GM23248 (cell line): ENCODE measurements around the gene ADAM12. TPM values are rescaled to one million over a fixed set of nuclear protein-coding genes. Genes with fewer than 3 reads are reported as not detected.

Source experiments
- DNase-seq: peaks from one replicate; pipeline ENCODE4 v3.0.0-alpha.2; 2015
- H2AFZ ChIP-seq: fragments of 200-600 bp; sonication (generic); 2 replicates; pipeline ENCODE4 v1.6.1; 2016; ENCODE audit warnings: antibody characterized with exemption
- H3F3A ChIP-seq: fragments of 200-600 bp; sonication (generic); 2 replicates; pipeline ENCODE4 v1.6.1; 2016; ENCODE audit warnings: mild to moderate bottlenecking, antibody characterized with exemption, mixed run types; ENCODE audit not compliant: insufficient read depth
- H3K27ac ChIP-seq: fragments of 200-600 bp; sonication (generic); 2 replicates; pipeline ENCODE4 v1.5.1; 2016; ENCODE audit warnings: mild to moderate bottlenecking
- H3K27me3 ChIP-seq: fragments of 200-600 bp; sonication (generic); replicated peaks from 2 replicates; pipeline ENCODE4 v1.6.1; 2016; ENCODE audit warnings: mild to moderate bottlenecking; ENCODE audit not compliant: insufficient read depth
- H3K36me3 ChIP-seq: fragments of 200-600 bp; sonication (generic); 2 replicates; pipeline ENCODE4 v1.6.1; 2016; ENCODE audit warnings: low read depth, mild to moderate bottlenecking
- H3K4me1 ChIP-seq: fragments of 200-600 bp; sonication (generic); 2 replicates; pipeline ENCODE4 v1.6.1; 2016; ENCODE audit warnings: mild to moderate bottlenecking; ENCODE audit not compliant: insufficient read depth
- H3K4me2 ChIP-seq: fragments of 200-600 bp; sonication (generic); one replicate; pipeline ENCODE4 v1.6.1; 2016; ENCODE audit warnings: mild to moderate bottlenecking; ENCODE audit not compliant: unreplicated experiment
- H3K4me3 ChIP-seq: fragments of 200-600 bp; sonication (generic); 2 replicates; pipeline ENCODE4 v1.5.1; 2016; ENCODE audit warnings: mild to moderate bottlenecking
- H3K79me2 ChIP-seq: fragments of 200-600 bp; sonication (generic); 2 replicates; pipeline ENCODE4 v1.6.1; 2016; ENCODE audit warnings: mild to moderate bottlenecking; ENCODE audit not compliant: insufficient read depth
- H3K9ac ChIP-seq: fragments of 200-600 bp; sonication (generic); 2 replicates; pipeline ENCODE4 v1.6.1; 2016; ENCODE audit warnings: mild to moderate bottlenecking
- H3K9me2 ChIP-seq: fragments of 200-600 bp; sonication (generic); 2 replicates; pipeline ENCODE4 v1.6.1; 2016; ENCODE audit warnings: mixed run types, mild to moderate bottlenecking, moderate library complexity; ENCODE audit not compliant: insufficient read depth
- H3K9me3 ChIP-seq: fragments of 200-600 bp; sonication (generic); one replicate; pipeline ENCODE4 v1.6.1; 2017; ENCODE audit warnings: low read depth
- H4K20me1 ChIP-seq: fragments of 200-600 bp; sonication (generic); 2 replicates; pipeline ENCODE4 v1.6.0; 2016; ENCODE audit not compliant: insufficient read depth
- EZH2 ChIP-seq: fragments of 200-600 bp; sonication (generic); IDR thresholded peaks from 2 replicates; pipeline ENCODE4 v1.6.1; 2018; ENCODE audit warnings: antibody characterized with exemption, mild to moderate bottlenecking; ENCODE audit not compliant: insufficient read depth, poor library complexity, severe bottlenecking
- EZH2phosphoT487 ChIP-seq: fragments of 200-600 bp; sonication (generic); IDR thresholded peaks from 2 replicates; pipeline ENCODE4 v1.6.1; 2018; ENCODE audit warnings: antibody characterized with exemption, moderate library complexity, mild to moderate bottlenecking, low read depth; ENCODE audit not compliant: insufficient read depth
- WGBS, 2 experiments: methylation state at CpG; one replicate each; pipeline ENCODE4 v1.1.6; 2015 to 2017; ENCODE audit warnings: low lambda C conversion rate in 2 of 2, low coverage in 1 of 2; ENCODE audit errors: missing lambda C conversion rate in 2 of 2; 5-methylcytosine and 5-hydroxymethylcytosine counted together
- in situ Hi-C: fragments of 300-500 bp; cut with MboI; formaldehyde crosslinking; loops from 2 replicates; pipeline ENCODE4 v1.15.0; 2020
- polyA plus RNA-seq: library from polyadenylated mRNA; unstranded; fragments of >200 nt; fragmentation: Nextera tagmentation; extraction: Ambion mirVana; gene quantifications from 2 replicates; pipeline ENCODE4 v1.2.1, GENCODE V29; 2016
- total RNA-seq: library from RNA; depleted of rRNA; stranded (reverse); fragments of >200 nt; shearing (Covaris generic); gene quantifications from 2 replicates; pipeline ENCODE4 v1.2.3, GENCODE V29; 2014

The ADAM12 gene
- total and polyA plus RNA-seq, 2 experiments from 2014 or later, result 58.4 to 127 TPM

DNA sequence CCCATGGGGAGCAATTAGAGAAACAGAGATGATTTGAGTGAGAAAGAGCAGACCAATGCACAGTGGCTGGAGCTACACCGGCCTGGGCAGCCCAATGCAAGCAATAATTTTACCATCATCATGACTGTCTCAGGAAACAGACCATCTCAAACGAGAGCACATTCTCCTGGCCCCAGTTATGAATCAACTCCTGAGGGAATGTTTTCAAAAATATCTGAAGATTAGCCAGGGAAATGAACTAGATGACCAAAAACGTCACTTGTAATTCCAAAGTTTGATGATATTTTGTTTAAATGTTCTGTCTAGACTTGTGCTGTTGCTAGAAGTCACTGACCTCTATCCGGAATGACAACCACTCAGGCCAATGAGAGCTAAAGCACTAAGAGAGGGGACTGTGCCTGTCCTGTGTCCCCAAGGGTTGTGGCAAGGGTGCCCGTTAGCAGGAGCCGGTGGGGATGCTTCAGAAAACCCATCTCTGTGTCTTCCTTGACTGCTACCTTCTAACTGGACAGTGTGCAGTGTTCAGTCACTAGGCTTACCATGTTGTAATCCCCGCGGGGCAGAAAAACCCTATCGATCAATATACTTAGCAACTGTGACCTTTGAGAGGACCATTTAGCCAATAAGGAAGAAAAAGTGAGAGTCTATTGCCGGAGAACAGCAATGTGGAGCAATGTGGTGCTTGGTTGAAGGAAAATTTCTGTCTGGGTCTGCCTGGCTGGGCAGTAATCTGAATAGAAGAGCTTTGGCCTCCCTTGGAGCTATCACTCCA lies 202.4 kb downstream of the ADAM12 start:
- in situ Hi-C loops, result no loop called here
- no peaks in the 10 kb centered on the region for H3K36me3 ChIP-seq
- DNase-seq, result peak; percentile 5
- H3K9me3 ChIP-seq, result no peaks in the 10 kb centered on the region
- no peak overlapping the region for H3K4me2 ChIP-seq
- H3K4me1 ChIP-seq, result 0 out of 2 replicates have a peak, but pooled peaks cover 4% of the 10 kb centered on the region
- H3K27ac ChIP-seq, result no peak overlapping the region
- no peaks in the 10 kb centered on the region for H3K9me2 ChIP-seq
- H3K9ac ChIP-seq, result no peak overlapping the region
- H4K20me1 ChIP-seq, result no peaks in the 10 kb centered on the region
- H3K79me2 ChIP-seq, result peaks cover 56% of the 10 kb centered on the region
- TF ChIP-seq EZH2, result no peak
- no peak for TF ChIP-seq EZH2phosphoT487
- H3K4me3 ChIP-seq, result no peak overlapping the region
- no peaks in the 10 kb centered on the region for H3F3A ChIP-seq
- H2AFZ ChIP-seq, result no peak overlapping the region
- 80 to 82% methylated on average over 9 to 10 of the region's 10 CpGs for WGBS, 2 experiments
- no peaks in the 10 kb centered on the region for H3K27me3 ChIP-seq

GRCh38 chr10:126181626-126182025 lies 206.7 kb downstream of the ADAM12 start:
- no peak overlapping the region for H3K9ac ChIP-seq
- H3K4me2 ChIP-seq, result no peak overlapping the region
- H3K79me2 ChIP-seq, result peaks cover 78% of the 10 kb centered on the region
- H3K36me3 ChIP-seq, result no peaks in the 10 kb centered on the region
- no peak overlapping the region for H3K27ac ChIP-seq
- H3F3A ChIP-seq, result no peaks in the 10 kb centered on the region
- H3K4me3 ChIP-seq, result no peak overlapping the region
- no peak overlapping the region for H2AFZ ChIP-seq
- no peaks in the 10 kb centered on the region for H3K27me3 ChIP-seq
- in situ Hi-C loops, result no loop called here
- H3K9me2 ChIP-seq, result no peaks in the 10 kb centered on the region
- 0 out of 2 replicates have a peak, but pooled peaks cover 4% of the 10 kb centered on the region for H3K4me1 ChIP-seq
- 58 to 60% methylated on average over 6 of the region's 6 CpGs for whole genome bisulfite sequencing, 2 experiments
- no peaks in the 10 kb centered on the region for H3K9me3 ChIP-seq
- no peaks in the 10 kb centered on the region for H4K20me1 ChIP-seq
- DNase-seq, result no peak
- no peak for TF ChIP-seq EZH2
- TF ChIP-seq EZH2phosphoT487, result no peak

GRCh38 chr10:126179637-126180036 lies 208.6 kb downstream of the ADAM12 start:
- Histone ChIP-seq H2AFZ (no peak overlapping the region), H3K27ac (no peak overlapping the region), H3K4me2 (no peak overlapping the region), H3K27me3 (no peaks in the 10 kb centered on the region), H3K79me2 (peaks cover 75% of the 10 kb centered on the region), H3K9me2 (no peaks in the 10 kb centered on the region), H4K20me1 (no peaks in the 10 kb centered on the region), H3K4me3 (no peak overlapping the region), H3K9ac (no peak overlapping the region), H3F3A (no peaks in the 10 kb centered on the region), H3K4me1 (no peaks in the 10 kb centered on the region), H3K36me3 (no peaks in the 10 kb centered on the region), H3K9me3 (no peaks in the 10 kb centered on the region)
- 98 to 100% methylated on average over 7 of the region's 7 CpGs for WGBS, 2 experiments
- no peak for DNase-seq
- TF ChIP-seq EZH2 (no peak), EZH2phosphoT487 (no peak)
- in situ Hi-C loops, result no loop called here

- 97 to 98% methylated on average over 7 of the region's 7 CpGs for WGBS, 2 experiments
- H3K9me3 ChIP-seq, result no peaks in the 10 kb centered on the region
- no peaks in the 10 kb centered on the region for H3K27me3 ChIP-seq
- no peak overlapping the region for H2AFZ ChIP-seq
- in situ Hi-C loops, result no loop called here
- no peaks in the 10 kb centered on the region for H3K36me3 ChIP-seq
- H3F3A ChIP-seq, result 0 out of 2 replicates have a peak, but pooled peaks cover 4% of the 10 kb centered on the region
- DNase-seq, result no peak
- peaks cover 75% of the 10 kb centered on the region for H3K79me2 ChIP-seq
- no peak overlapping the region for H3K4me2 ChIP-seq
- H4K20me1 ChIP-seq, result no peaks in the 10 kb centered on the region
- H3K9ac ChIP-seq, result no peak overlapping the region
- no peaks in the 10 kb centered on the region for H3K9me2 ChIP-seq
- no peak overlapping the region for H3K27ac ChIP-seq
- no peak for TF ChIP-seq EZH2phosphoT487
- H3K4me1 ChIP-seq, result no peaks in the 10 kb centered on the region
- H3K4me3 ChIP-seq, result no peak overlapping the region
These were observed 210.8 kb downstream of the ADAM12 start for GRCh38 chr10:126177417-126178030.
